Kidney (tissue), 22 donors: ENCODE measurements around the gene C11orf54. TPM values are rescaled to one million over a fixed set of nuclear protein-coding genes. Genes with fewer than 3 reads are reported as not detected.

Source experiments
- DNase-seq, 5 donors: peaks; one replicate each; pipeline ENCODE4 v3.0.0-alpha.2; 2013 to 2020
- FAIRE-seq: peaks from 2 replicates; lab custom pipeline; 2012; peaks lifted over from hg19 to GRCh38; lab: Jason Lieb, UNC
- H3K27ac ChIP-seq, 2 donors: one replicate each; pipeline ENCODE4 v1.7.0; 2013; ENCODE audit warnings: low read depth in 2 of 2, low read length in 2 of 2, inconsistent platforms in 1 of 2
- H3K27me3 ChIP-seq: one replicate; pipeline ENCODE4 v1.7.1; 2013; ENCODE audit warnings: low read length, inconsistent platforms; ENCODE audit not compliant: control insufficient read depth, insufficient read depth
- H3K36me3 ChIP-seq, 3 donors: one replicate each; pipeline versions ENCODE4 v1.7.0 to v1.7.1; 2013; ENCODE audit warnings: low read length in 3 of 3, control low read depth in 1 of 3, inconsistent platforms in 1 of 3; ENCODE audit not compliant: insufficient read depth in 3 of 3, control insufficient read depth in 2 of 3
- H3K4me1 ChIP-seq, 3 donors: one replicate each; pipeline versions ENCODE4 v1.7.0 to v1.7.1; 2013; ENCODE audit warnings: low read length in 3 of 3, inconsistent platforms in 1 of 3, low read depth in 1 of 3; ENCODE audit not compliant: control insufficient read depth in 2 of 3, insufficient read depth in 2 of 3
- H3K4me3 ChIP-seq, 3 donors: one replicate each; pipeline versions ENCODE4 v1.7.0 to v1.8.1; 2013; ENCODE audit warnings: low read length in 3 of 3, control low read depth in 1 of 3, inconsistent platforms in 1 of 3
- H3K9ac ChIP-seq, 3 donors: one replicate each; pipeline versions ENCODE4 v1.7.0 to v1.7.1; 2013; ENCODE audit warnings: low read length in 3 of 3, control low read depth in 1 of 3, inconsistent platforms in 1 of 3
- H3K9me3 ChIP-seq, 3 donors: one replicate each; pipeline versions ENCODE4 v1.7.0 to v1.7.1; 2013; ENCODE audit warnings: low read length in 3 of 3, control low read depth in 1 of 3, inconsistent platforms in 1 of 3; ENCODE audit not compliant: control insufficient read depth in 2 of 3, insufficient read depth in 1 of 3
- intact Hi-C: fragments of 100-400 bp; cut with DNase I; formaldehyde crosslinking; loops from one replicate; pipeline ENCODE4 v1.11.1; 2022
- long read RNA-seq, 10 donors: library from polyadenylated mRNA in 1 of 10; unstranded in 1 of 10; transcript quantifications; one replicate each; pipeline ENCODE4 v2.0.0 and lab custom pipeline, GENCODE V29; 2021 to 2026
- polyA plus RNA-seq: library from polyadenylated mRNA; stranded (reverse); fragments of 350-450 nt; fragmentation: Illumina TruSeq; extraction: RNeasy Lipid Tissue Mini Kit (QIAGEN cat#74804); gene quantifications from one replicate; pipeline ENCODE4 v1.2.3, GENCODE V29; 2014; ENCODE audit warnings: low read depth, low replicate concordance; ENCODE audit not compliant: insufficient read depth
- total RNA-seq: library from RNA; stranded (reverse); fragmentation: NEBNext Ultra II Directional; extraction: Animal tissue kit (Norgen Biotek cat#: 25700); gene quantifications from one replicate; pipeline ENCODE4 v1.2.1, GENCODE V29; 2021
- TF ChIP-seq, protein P1 (sequence below): IDR thresholded peaks from 3 replicates; pipeline ENCODE4 v1.5.1; 2012; ENCODE audit warnings: mild to moderate bottlenecking, moderate library complexity, borderline replicate concordance; ENCODE audit not compliant: insufficient read depth; ENCODE audit errors: extremely low read depth
- donor health status: control.
- donor health status: control.
- donor health status: control.
- donor health status: control.
- donor health status: control.
- donor health status: DM: yes; HTN: yes; CAD: no.
- donor health status: Normal renal cell carcinoma (clear cell type).

Gene C11orf54
- total RNA-seq (101 TPM), polyA plus RNA-seq (211 TPM)
- long read RNA-seq, donor 1, transcript C11orf54-202 (9 exons, 1,733 nt), result major isoform, 5 of 17 reads
- long read RNA-seq, donor 1, partial matches to known transcripts, result 0 of 17 reads
- long read RNA-seq, donor 1, other reads (novel, unspliced or antisense), result 8 of 17 reads
- long read RNA-seq, donor 2, partial matches to known transcripts, result 0 of 20 reads
- long read RNA-seq, donor 2, other reads (novel, unspliced or antisense), result 16 of 20 reads
- long read RNA-seq, donor 3, full-length matches to known transcripts, result 25 of 127 reads
- long read RNA-seq, donor 3, partial matches to known transcripts, result 75 of 127 reads
- long read RNA-seq, donor 3, other reads (novel, unspliced or antisense), result 27 of 127 reads
- long read RNA-seq, donor 4, transcript C11orf54-202 (9 exons, 1,733 nt), result major isoform, 10 of 37 reads
- long read RNA-seq, donor 4, partial matches to known transcripts, result 0 of 37 reads
- long read RNA-seq, donor 4, other reads (novel, unspliced or antisense), result 19 of 37 reads
- long read RNA-seq, donor 5, result 0 reads
- long read RNA-seq, donor 6, full-length matches to known transcripts, result 38 of 155 reads
- long read RNA-seq, donor 6, partial matches to known transcripts, result 88 of 155 reads
- long read RNA-seq, donor 6, other reads (novel, unspliced or antisense), result 29 of 155 reads
- long read RNA-seq, donor 7, full-length matches to known transcripts, result 42 of 118 reads
- long read RNA-seq, donor 7, partial matches to known transcripts, result 9 of 118 reads
- long read RNA-seq, donor 7, other reads (novel, unspliced or antisense), result 67 of 118 reads
- long read RNA-seq, donor 8, full-length matches to known transcripts, result 12 of 60 reads
- long read RNA-seq, donor 8, partial matches to known transcripts, result 40 of 60 reads
- long read RNA-seq, donor 8, other reads (novel, unspliced or antisense), result 8 of 60 reads
- long read RNA-seq, donor 9, transcript C11orf54-202 (9 exons, 1,733 nt), result major isoform, 8 of 30 reads
- long read RNA-seq, donor 9, partial matches to known transcripts, result 15 of 30 reads
- long read RNA-seq, donor 9, other reads (novel, unspliced or antisense), result 7 of 30 reads
- long read RNA-seq, donor 10, full-length matches to known transcripts, result 16 of 105 reads
- long read RNA-seq, donor 10, partial matches to known transcripts, result 75 of 105 reads
- long read RNA-seq, donor 10, other reads (novel, unspliced or antisense), result 14 of 105 reads

DNA sequence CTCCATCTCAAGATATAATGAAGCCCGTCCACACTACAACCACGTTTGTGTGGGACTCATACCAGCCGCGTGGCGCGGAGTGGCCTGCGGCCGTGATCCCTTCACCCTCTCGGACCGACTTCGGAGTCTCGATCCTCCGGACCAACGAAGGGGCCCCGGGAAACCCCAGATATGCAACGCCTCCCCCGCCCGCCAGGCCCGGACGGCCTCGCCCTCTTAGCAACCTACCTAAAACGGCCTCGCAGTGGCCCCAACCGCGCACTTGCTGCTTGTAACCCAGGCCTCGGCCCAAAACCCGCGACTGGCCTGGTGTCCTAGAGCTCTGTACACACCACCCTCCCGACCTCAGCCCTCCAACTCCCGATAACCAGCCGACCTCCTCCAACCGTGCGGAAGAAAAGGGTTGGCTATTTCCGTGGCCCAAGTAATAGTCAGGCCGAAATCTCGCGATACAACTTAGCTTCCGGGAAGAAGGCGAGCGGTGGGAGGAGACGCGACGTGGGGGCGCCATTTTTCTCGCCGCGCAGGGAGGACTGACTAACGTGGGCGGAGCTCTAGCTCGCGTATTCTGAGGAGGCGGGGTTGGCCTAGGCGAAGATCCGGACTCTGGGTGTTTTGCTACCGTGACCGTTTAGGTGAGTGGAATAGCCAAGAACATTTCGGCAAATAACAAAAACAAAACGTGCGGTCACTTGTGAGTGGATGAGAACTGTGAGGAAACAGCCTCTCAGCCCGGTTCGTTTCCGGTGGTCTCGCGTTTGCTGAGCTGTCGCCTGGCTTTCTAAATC is at the start of gene C11orf54, which contains the start of gene TAF1D:
Gene C11orf54 (plus strand): TSS at position 579 of the 788 bp plus-strand sequence. CDS start 5,722 bp downstream, outside the sequence.
Gene TAF1D (minus strand): TSS at position 402 of the 788 bp plus-strand sequence. CDS start 2,191 bp downstream, outside the sequence.
- H3K4me3 ChIP-seq, result peak within 1 kb of the TSS; percentile 80 to 100 (median 95)
- H3K36me3 ChIP-seq, result peaks cover 2 to 20% (median 11%) of the 10 kb centered on the region in 3 donors
- peak within 1 kb of the TSS; percentile 92 to 96 for H3K27ac ChIP-seq
- peak within 1 kb of the TSS; percentile 91 to 100 (median 95) for H3K9ac ChIP-seq
- FAIRE-seq (peak; percentile 76), DNase-seq (peak; percentile 98 to 99 (median 99))
- intact Hi-C loops, result no loop called here
- TF ChIP-seq, protein P1, sequence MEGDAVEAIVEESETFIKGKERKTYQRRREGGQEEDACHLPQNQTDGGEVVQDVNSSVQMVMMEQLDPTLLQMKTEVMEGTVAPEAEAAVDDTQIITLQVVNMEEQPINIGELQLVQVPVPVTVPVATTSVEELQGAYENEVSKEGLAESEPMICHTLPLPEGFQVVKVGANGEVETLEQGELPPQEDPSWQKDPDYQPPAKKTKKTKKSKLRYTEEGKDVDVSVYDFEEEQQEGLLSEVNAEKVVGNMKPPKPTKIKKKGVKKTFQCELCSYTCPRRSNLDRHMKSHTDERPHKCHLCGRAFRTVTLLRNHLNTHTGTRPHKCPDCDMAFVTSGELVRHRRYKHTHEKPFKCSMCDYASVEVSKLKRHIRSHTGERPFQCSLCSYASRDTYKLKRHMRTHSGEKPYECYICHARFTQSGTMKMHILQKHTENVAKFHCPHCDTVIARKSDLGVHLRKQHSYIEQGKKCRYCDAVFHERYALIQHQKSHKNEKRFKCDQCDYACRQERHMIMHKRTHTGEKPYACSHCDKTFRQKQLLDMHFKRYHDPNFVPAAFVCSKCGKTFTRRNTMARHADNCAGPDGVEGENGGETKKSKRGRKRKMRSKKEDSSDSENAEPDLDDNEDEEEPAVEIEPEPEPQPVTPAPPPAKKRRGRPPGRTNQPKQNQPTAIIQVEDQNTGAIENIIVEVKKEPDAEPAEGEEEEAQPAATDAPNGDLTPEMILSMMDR, result peak; percentile 2
- no peaks in the 10 kb centered on the region for H3K27me3 ChIP-seq
- peaks cover 0 to 20% (median 13%) of the 10 kb centered on the region in 3 donors for H3K4me1 ChIP-seq
- H3K9me3 ChIP-seq, result no peaks in the 10 kb centered on the region

DNA sequence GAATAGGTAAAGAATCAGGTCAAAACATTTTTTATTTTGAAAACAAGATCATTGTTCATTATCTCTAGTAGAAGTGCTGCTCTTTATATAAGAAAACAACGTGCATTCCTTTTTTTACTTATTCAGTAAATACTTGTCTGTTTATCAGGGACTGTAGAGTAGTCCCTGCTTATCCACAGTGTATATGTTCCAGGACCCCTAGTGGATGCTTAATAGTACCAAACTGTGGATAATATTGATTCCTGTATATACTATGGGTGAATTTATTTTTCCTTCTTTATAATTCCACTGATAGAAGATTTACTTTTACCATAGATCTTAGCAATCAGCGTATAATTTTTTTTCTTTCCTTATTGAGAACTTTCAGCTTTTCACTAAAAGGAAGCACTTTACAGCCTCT is 47.4 kb upstream of the C11orf54 start:
- no peaks in the 10 kb centered on the region for H3K4me1 ChIP-seq
- H3K9me3 ChIP-seq, result no peaks in the 10 kb centered on the region
- H3K36me3 ChIP-seq, result peaks cover 5 to 39% (median 28%) of the 10 kb centered on the region in 3 donors
- TF ChIP-seq, protein P1, result no peak
- no peak for FAIRE-seq
- H3K9ac ChIP-seq, result no peak overlapping the region
- no peak overlapping the region for H3K27ac ChIP-seq
- intact Hi-C loops, result no loop called here
- H3K4me3 ChIP-seq, result no peak overlapping the region
- DNase-seq, result no peak
- no peaks in the 10 kb centered on the region for H3K27me3 ChIP-seq

DNA sequence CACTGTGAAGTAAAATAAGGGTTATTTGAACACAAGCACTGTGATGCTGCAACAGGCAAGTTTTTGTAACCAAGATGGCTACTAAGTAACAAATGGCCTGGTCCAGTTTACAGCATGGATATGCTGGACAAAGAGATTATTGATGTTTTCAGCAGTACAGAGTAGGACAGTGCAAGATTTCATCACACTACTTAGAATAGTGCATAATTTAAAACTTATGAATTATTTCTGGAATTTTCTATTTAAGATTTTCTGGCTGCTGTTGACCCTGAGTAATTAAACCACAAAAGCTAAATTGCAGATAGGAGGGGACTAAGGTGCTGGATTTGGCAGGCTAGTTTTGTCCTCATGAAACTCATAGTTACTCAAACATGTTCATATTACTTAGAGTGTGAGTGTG is 46.9 kb upstream of the C11orf54 start:
- DNase-seq, result no peak
- TF ChIP-seq, protein P1, result no peak
- intact Hi-C loops, result no loop called here
- no peak for FAIRE-seq
- no peak overlapping the region for H3K27ac ChIP-seq
- no peaks in the 10 kb centered on the region for H3K27me3 ChIP-seq
- peaks cover 2 to 35% (median 28%) of the 10 kb centered on the region in 3 donors for H3K36me3 ChIP-seq
- H3K4me3 ChIP-seq, result no peak overlapping the region
- no peaks in the 10 kb centered on the region for H3K4me1 ChIP-seq
- H3K9me3 ChIP-seq, result no peaks in the 10 kb centered on the region
- H3K9ac ChIP-seq, result no peak overlapping the region
